Lower leg skin (tissue), 4 donors: ENCODE data around the gene CAMTA1. TPM values are rescaled to one million over a fixed set of nuclear protein-coding genes. Genes with fewer than 3 reads are reported as not detected.

ENCODE experiments used
- DNase-seq, 2 donors: peaks; one replicate each; pipeline ENCODE4 v3.0.0-alpha.2; 2019; ENCODE audit warnings: low spot score in 2 of 2
- H3K4me3 ChIP-seq: fragments of 200-600 bp; sonication (generic); 2 replicates; pipeline ENCODE4 v1.5.1; 2017; ENCODE audit warnings: mild to moderate bottlenecking, low read depth; ENCODE audit not compliant: poor library complexity, severe bottlenecking
- CTCF ChIP-seq, 3 donors: fragments of 450-650 bp; IDR thresholded peaks; one replicate each; pipeline ENCODE4 v1.5.1; 2016; ENCODE audit warnings: antibody characterized with exemption in 3 of 3, mild to moderate bottlenecking in 3 of 3, moderate library complexity in 2 of 3
- POLR2A ChIP-seq, 2 donors: fragments of 450-650 bp; IDR thresholded peaks; one replicate each; pipeline ENCODE4 v1.6.1; 2016 to 2017; ENCODE audit warnings: antibody characterized with exemption in 2 of 2, mild to moderate bottlenecking in 1 of 2, moderate library complexity in 1 of 2
- whole genome bisulfite sequencing, 2 donors: methylation state at CpG; one replicate each; pipeline ENCODE4 v1.1.5; 2018; 5-methylcytosine and 5-hydroxymethylcytosine counted together
- intact Hi-C: fragments of 100-400 bp; cut with DNase I; formaldehyde crosslinking; loops from one replicate; pipeline ENCODE4 v1.15.0; 2023; ENCODE audit warnings: low total_unique reads
- total RNA-seq, 4 donors: library from RNA; depleted of rRNA; stranded (reverse); fragments of >200 nt; gene quantifications; one replicate each; pipeline ENCODE4 v1.1.0, GENCODE V29; 2016

The CAMTA1 gene
- total RNA-seq, 4 donors from 2014 or later, result 24.4 to 52.3 (median 32.9) TPM

GRCh38 chr1:7259955-7260354, 474.7 kb downstream of the CAMTA1 start:
- intact Hi-C loops, result no loop called here
- DNase-seq, result no peak
- TF ChIP-seq CTCF (IDR thresholded peaks at IDR 0.05) (no peak), POLR2A (IDR thresholded peaks at IDR 0.05) (no peak)
- 79 to 87% methylated on average over 5 of the region's 5 CpGs for WGBS, 2 donors
- no peak overlapping the region for H3K4me3 ChIP-seq

- TF ChIP-seq POLR2A (IDR thresholded peaks at IDR 0.05) (no peak), CTCF (IDR thresholded peaks at IDR 0.05) (no peak)
- WGBS, 2 donors, result 70 to 85% methylated on average over 8 of the region's 8 CpGs
- DNase-seq, result no peak
- no peak overlapping the region for H3K4me3 ChIP-seq
- intact Hi-C loops, result no loop called here
Observed at GRCh38 chr1:7261490-7261889, 476.2 kb downstream of the CAMTA1 start.

GRCh38 chr1:7262611-7263010, 477.4 kb downstream of the CAMTA1 start:
- intact Hi-C loops, result no loop called here
- 21 to 24% methylated on average over 5 to 6 of the region's 6 CpGs for WGBS, 2 donors
- TF ChIP-seq CTCF (IDR thresholded peaks at IDR 0.05), result no peak
- no peak for TF ChIP-seq POLR2A (IDR thresholded peaks at IDR 0.05)
- DNase-seq, result peak in 1 of 2 donors; percentile 46
- H3K4me3 ChIP-seq, result no peak overlapping the region

- H3K4me3 ChIP-seq, result no peak overlapping the region
- TF ChIP-seq CTCF (IDR thresholded peaks at IDR 0.05) (no peak), POLR2A (IDR thresholded peaks at IDR 0.05) (no peak)
- intact Hi-C loops, result no loop called here
- WGBS, 2 donors, result 24 to 29% methylated on average over 13 of the region's 13 CpGs
- no peak for DNase-seq
Observed at GRCh38 chr1:7263021-7263960, 478.0 kb downstream of the CAMTA1 start.

- TF ChIP-seq CTCF (IDR thresholded peaks at IDR 0.05) (no peak), POLR2A (IDR thresholded peaks at IDR 0.05) (no peak)
- WGBS, 2 donors, result 63 to 66% methylated on average over 4 of the region's 4 CpGs
- peak in 1 of 2 donors; percentile 71 for DNase-seq
- intact Hi-C loops, result no loop called here
- no peak overlapping the region for H3K4me3 ChIP-seq
Observed at GRCh38 chr1:7264101-7264500, 478.8 kb downstream of the CAMTA1 start.
